Esophagus squamous epithelium (tissue), 4 donors: ENCODE data around the gene SPC24.

Experiments
- POLR2A ChIP-seq, 4 donors: fragments of 450-650 bp; IDR thresholded peaks; one replicate each; pipeline ENCODE4 v1.6.1; 2017; ENCODE audit warnings: antibody characterized with exemption in 4 of 4, mild to moderate bottlenecking in 4 of 4, moderate library complexity in 3 of 4
- TF ChIP-seq, protein P1 (sequence below), 6 experiments: fragments of 450-650 bp in 4 of 6; fragments of 200-600 bp in 2 of 6; sonication (generic) in 2 of 6; IDR thresholded peaks; one replicate each; pipeline ENCODE4 v1.5.1; 2016 to 2019; ENCODE audit warnings: antibody characterized with exemption in 6 of 6, mild to moderate bottlenecking in 4 of 6, moderate library complexity in 4 of 6

DNA sequence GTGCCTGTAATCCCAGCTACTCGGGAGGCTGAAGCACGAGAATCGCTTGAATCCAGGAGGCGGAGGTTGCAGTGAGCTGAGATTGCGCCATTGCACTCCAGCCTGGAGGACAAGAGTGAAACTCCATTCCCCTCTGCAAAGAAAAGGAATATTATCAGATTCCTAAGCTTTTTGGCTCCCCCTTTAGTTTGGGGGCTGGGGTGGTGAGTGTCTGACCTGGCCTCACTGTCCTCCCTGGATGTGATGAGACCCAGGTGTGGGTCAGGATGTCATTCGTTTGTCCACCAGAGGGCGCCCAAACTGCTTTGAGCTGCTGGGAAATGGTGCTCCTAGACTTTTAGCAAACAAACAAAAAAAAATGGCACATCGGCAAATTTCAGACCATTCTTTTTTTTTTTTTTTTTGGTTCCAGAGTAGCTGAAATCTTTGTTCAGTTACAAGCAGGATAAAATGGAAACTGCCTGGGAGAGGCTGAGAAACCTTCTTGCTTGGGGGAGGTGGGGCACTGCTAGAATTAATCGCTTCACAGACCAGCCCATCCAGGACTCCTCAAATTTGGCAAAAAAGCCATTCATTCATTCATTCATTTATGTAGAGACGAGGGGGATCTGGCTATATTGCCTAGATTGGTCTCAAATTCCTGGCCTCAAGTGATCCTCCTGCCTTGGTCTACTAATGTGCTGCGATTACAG lies 29.4 kb downstream of the SPC24 start:
- TF ChIP-seq POLR2A (IDR thresholded peaks at IDR 0.05), result no peak
- TF ChIP-seq, protein P1, sequence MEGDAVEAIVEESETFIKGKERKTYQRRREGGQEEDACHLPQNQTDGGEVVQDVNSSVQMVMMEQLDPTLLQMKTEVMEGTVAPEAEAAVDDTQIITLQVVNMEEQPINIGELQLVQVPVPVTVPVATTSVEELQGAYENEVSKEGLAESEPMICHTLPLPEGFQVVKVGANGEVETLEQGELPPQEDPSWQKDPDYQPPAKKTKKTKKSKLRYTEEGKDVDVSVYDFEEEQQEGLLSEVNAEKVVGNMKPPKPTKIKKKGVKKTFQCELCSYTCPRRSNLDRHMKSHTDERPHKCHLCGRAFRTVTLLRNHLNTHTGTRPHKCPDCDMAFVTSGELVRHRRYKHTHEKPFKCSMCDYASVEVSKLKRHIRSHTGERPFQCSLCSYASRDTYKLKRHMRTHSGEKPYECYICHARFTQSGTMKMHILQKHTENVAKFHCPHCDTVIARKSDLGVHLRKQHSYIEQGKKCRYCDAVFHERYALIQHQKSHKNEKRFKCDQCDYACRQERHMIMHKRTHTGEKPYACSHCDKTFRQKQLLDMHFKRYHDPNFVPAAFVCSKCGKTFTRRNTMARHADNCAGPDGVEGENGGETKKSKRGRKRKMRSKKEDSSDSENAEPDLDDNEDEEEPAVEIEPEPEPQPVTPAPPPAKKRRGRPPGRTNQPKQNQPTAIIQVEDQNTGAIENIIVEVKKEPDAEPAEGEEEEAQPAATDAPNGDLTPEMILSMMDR (IDR thresholded peaks at IDR 0.05), result peak; percentile 40 to 85 (median 68)
